OCI-LY1 (cell line): Measurements from ENCODE around the gene RSBN1L.

Source experiments
- CTCF ChIP-seq: fragments of 200-600 bp; sonication (generic), shearing (Covaris generic); IDR thresholded peaks from 2 replicates; pipeline ENCODE4 v1.5.1; 2017; ENCODE audit warnings: mild to moderate bottlenecking, antibody characterized with exemption, low read length, moderate library complexity, mixed read lengths
- EZH2 ChIP-seq: fragments of 200-600 bp; sonication (generic), shearing (Covaris generic); IDR thresholded peaks from 2 replicates; pipeline ENCODE4 v1.8.0; 2017; ENCODE audit warnings: borderline replicate concordance, mixed run types, mild to moderate bottlenecking, antibody characterized with exemption, low read length, moderate library complexity, mixed read lengths

- TF ChIP-seq CTCF (no peak), EZH2 (no peak)
Observed at GRCh38 chr7:77679608-77680007, 16.7 kb upstream of the RSBN1L start.
